ENCODE results near the gene MYH6.
"Not testable (repeated sequence)": the region's sequence is repeated elsewhere in the genome, so short reads cannot be mapped to it uniquely, and the experiment has no call there.

MYH6 gene

DNA sequence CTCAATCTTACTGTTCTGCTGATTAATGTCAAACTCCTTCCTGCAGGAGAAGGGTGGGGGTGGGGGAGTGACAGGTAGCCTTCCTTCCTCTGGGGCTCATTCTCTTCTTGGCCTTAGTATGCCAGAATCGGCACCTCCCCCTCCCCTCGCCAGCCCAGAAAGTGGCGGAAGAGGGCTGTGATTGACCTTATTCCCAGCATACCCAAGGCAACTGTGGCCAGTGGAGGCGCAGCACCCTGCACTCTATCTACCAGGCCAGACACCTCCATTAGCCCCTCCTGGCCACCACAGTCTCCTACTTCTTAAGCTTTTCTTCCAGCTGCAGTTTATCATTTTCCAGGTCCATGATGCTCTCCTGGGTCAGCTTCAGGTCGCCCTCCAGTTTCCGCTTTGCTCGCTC is 15.5 kb downstream of the MYH6 start:
- no peak for DNase-seq (ENCODE audit: low read depth)

- DNase-seq (ENCODE audit: low read depth): not testable (repeated sequence)
These were observed 18.2 kb downstream of the MYH6 start for GRCh38 chr14:23389871-23390270.

DNA sequence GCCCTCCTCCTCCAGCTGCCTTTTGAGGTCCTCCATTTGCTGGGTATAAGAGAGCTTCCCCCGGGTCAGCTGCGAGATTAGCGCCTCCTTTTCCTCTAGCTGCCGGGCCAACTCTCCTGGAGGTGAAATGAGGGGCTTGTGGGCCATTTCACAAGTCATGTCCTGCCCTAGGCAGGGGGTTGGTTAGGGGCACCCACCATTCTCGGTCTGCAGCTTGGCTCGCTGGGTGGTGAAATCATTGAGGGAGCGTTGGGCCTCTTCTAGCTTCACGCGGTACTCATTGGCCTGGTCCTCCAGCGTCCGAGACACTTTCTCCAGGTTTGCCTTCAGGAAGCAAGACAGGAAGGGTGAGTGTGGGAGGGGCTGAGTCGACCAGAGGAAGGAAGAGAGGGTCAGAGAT is 18.7 kb downstream of the MYH6 start:
- no peak for DNase-seq (ENCODE audit: low read depth)

- no peak for DNase-seq (ENCODE audit: low read depth)
These were observed 19.1 kb downstream of the MYH6 start for GRCh38 chr14:23388996-23389395.

DNA sequence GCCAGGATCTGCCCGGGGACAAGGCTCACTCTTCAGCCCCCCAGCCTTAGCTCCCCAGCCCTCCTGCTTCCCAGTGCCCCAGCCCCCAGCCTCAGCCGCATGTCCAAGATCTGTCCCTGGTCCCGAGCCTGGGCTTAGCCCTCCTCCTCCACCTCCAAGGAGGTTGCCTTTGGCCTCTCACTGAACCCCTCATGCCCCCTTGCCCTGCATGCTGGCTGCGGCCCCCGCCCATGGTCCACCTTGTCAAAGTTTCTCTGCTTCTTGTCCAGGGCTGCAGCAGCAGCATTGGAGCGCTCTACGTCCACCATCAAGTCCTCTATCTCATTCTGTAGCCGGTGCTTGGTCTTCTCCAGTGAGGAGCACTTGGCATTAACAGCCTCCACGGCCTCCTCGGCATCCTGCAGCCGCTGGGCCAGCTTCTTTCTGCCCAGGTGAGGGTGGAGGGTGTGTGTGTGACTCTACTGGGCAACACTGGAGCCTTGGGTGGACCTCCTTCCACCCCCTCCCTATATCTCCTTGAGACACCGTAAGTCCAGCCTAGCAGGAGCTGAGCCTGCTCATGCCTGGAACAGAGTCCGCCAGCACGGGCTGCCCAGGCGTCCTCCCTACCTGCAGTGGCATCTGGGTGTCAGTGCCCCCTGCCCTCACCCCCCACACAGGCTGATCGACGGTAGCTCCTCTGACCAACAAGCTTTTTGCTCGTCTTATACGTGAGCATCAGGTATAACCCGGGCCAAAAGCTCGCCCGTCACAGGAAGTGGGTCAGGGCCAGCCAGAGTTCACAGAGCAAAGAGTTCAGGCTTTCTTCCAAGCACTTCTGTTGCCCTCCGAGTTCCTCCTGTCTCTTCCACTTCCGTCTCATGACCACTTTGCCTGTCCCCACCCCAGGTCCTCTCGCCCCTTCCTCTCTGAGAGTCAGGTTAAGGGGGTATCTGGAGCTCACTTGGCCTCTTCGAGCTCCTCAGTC is 19.9 kb downstream of the MYH6 start:
- no peak for DNase-seq (ENCODE audit: low read depth)

DNA sequence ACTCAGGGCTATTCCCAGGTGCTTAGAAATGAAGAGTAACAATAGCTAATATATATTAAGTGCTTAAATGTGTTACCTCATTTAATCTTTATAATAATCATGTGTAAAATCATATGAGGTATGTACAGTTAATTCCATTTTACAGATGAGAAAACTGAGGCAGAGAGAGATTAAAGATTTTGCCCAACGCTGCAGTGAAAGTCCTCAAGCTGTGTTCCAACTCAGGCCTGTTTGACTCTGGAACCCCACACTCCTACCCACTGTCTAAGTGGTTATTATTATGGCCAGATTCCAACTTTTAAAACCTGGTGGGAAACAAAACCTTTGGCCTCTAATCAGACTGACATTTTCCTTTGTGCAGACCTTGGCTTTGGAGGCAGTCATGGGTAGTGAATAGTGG is 21.1 kb downstream of the MYH6 start:
- DNase-seq (ENCODE audit: low read depth): no peak

DNA sequence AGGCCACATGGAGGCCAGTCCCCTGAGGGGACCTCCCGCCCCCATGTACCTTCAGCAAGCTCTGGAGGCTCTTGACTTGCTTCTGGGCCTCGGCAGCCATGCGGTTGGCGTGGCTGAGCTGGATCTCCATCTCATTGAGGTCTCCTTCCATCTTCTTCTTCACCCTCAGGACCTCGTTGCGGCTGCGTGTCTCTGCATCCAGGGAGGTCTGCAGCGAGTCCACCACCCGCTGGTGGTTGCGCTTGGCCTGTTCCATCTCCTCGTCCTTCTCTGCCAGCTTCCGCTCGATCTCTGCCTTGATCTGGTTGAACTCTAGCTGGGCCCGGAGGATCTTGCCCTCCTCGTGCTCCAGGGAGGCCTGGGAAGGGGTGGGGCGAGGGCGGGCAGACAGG is 21.8 kb downstream of the MYH6 start:
- DNase-seq (ENCODE audit: low read depth): not testable (repeated sequence)

DNA sequence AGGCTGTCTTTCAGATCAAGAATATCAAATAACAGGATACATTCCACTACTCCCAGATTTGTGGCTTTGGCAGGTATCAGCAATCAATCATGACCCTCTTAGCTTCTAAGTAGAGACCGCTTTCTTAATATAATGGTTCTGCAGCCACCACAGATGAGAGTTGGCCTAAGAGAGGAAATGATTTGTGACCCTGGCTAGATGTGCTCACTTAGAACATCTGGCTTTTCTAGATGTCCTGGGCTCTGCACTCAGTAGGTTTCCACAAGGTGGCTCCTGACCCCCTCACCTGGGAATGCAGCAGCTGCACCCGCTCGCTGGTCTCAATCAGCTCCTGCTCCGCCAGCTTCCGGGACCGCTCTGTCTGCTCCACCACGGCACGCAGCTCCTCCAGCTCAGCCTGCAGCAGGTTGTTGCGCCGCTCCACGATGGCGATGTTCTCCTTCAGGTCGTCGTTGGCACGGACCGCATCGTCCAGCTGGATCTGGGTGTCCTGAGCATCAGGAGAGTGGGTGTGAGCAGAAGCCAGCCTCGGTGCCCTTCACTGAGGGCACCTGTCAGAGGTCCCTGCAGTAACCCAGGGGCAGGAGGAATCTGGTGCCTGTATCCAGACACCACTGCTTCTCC is 22.3 kb downstream of the MYH6 start:
- no peak for DNase-seq (ENCODE audit: low read depth)

DNA sequence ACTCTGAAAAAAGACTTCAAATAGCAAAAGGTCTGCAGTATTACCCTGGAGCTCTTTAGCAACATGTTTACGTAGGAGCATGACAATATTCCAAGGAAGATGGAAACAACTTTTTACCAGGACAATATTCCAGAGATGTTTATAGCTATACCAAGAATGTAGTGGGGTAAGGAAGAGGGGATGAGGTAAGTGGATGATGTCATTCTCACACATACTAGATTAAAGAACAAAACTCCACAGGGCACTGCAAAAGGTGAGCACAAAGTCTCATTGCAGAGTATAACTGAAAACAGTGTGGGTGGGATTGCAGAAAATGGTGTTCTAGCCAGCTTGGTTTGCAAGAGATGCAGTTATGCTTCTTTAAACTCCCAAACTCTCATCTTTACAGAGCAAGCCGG is 22.8 kb downstream of the MYH6 start:
- no peak for DNase-seq (ENCODE audit: low read depth)

DNA sequence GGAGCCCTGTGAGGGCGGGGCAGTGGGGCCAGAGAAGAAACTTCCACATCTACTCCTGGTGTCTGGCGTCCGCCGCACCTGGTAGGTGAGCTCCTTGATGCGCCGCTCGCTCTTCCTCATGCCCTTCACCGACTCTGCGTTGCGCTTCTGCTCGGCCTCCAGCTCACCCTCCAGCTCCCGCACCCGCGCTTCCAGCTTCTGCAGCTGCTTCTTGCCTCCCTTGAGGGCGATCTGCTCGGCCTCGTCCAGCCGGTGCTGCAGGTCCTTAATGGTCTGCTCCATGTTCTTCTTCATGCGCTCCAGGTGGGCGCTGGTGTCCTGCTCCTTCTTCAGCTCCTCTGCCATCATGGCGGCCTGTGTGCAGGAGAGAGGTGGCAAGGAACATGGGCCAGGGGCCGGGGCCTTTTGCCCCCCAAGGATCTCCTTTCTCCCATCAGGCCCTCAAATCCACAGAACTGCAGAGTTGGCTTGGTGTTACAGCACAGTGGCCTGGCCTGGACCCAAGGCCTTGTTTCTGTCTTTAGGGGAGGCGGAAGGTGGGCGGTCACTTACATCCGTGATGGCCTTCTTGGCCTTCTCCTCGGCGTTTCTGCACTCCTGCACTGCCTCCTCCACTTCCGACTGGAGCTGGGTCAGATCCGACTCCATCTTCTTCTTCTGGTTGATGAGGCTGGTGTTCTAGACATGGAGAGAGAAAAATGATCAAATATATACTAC is 23.6 kb downstream of the MYH6 start:
- no peak for DNase-seq (ENCODE audit: low read depth)

DNA sequence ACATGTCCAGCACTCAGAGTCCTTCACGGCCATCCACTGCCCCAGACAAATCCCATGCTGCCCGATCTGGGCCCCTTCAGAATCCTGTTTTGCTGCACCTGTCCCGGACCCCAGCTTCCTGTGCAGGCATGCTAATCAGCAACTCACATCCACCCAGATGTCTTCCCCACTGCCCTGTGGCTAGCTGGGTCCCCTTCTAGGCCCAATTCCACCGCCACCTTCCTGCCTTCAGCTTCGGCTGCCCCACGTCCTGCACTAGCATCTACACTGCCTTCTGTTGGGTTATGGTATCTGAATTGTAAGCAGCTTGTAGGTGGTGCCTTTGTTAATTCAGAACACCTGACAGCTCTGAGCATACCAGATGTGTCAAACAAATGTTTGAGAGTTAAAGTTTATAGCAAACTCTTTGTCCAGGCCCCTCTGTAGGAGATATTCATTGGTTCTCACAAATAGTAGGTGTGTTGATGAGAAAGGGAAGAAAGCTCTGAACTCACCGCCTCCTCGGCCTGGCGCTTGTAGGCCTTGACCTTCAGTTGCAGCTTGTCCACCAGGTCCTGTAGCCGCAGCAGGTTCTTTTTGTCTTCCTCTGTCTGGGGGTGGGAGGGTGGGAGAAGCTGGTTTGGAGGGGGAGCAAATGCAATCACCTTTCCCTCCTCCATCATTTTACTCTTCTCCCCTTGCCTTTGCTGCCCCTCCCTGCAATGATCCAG is 25.2 kb downstream of the MYH6 start:
- DNase-seq (ENCODE audit: low read depth): no peak

DNA sequence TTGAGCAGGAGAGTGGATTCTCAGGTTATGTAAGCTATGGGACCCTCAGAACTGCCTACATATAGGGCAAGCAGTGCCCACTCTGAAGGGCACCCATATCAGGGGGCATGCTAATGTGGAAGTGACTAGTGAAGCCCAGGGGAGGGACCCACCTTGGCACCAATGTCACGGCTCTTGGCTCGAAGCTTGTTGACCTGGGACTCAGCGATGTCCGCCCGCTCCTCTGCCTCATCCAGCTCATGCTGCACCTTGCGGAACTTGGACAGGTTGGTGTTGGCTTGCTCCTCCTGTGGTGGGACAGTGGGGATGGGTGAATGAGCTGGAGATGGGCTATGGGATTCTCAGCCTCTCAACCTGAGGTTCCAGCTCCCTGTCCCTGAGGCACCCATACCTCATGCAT is 25.8 kb downstream of the MYH6 start:
- DNase-seq (ENCODE audit: low read depth): no peak

GRCh38 chr14:23381871-23382270 is 26.2 kb downstream of the MYH6 start:
- DNase-seq (ENCODE audit: low read depth): no peak

DNA sequence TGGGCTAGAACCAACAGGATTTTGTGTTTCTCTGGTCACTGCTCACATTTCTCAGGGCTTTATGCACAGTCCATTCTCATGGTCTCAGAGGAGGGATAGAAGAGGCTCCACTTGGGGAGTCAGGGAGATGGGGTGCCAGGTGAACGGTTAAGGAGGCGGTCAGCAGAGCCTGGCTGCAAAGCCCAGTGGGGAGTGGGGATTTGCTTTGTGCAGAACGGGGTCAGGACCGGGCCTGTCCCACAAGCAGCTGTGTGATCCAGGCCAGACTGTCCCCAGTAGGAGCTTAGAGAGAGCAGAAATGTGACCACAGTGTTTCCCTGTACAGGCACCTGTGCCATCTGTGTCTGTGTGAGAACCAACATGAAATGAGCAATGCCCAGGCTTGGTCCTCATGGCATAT is 27.1 kb downstream of the MYH6 start:
- no peak for DNase-seq (ENCODE audit: low read depth)

GRCh38 chr14:23380197-23380914 is 27.7 kb downstream of the MYH6 start:
- DNase-seq (ENCODE audit: low read depth): no peak

DNA sequence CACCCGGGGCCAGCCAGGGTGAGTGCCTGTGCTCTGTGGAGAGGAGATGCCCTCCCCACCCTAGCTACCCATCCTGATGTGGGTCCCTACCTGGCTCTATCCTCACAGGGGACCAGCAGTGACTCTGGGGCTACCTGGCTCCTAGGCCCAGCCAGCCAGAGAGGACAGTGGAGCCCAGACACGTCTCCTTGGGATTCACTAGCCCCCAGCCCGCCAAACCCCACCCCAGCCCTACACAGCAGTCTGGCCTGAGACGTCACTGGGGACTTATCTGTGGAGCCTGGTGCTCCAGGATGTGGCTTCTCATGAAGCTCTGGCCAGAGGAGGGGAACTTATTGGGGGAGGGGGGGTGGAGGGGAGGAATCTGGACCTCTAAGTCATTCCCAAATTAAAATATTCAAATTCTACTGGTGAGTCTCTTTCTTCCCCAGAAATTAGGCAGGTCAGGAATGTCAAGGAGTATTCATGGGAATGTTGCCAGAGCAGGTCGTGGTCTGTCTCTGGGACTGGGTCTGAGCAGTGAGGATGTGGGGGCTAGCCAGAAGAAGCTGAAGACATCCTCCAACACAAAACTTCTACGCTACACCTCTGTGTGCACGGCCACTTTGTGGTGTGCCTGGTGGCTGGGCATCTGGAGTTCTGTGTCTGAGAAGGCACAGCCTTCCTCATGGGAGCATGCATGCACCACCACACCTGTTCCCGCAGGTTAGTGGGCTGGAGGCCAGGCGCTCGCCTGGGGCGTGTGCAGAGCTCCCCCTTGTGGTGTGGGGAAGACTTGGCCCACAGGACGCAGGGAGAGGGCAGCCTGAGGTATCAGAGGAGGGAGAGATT is 28.5 kb downstream of the MYH6 start:
- no peak for DNase-seq (ENCODE audit: low read depth)

DNA sequence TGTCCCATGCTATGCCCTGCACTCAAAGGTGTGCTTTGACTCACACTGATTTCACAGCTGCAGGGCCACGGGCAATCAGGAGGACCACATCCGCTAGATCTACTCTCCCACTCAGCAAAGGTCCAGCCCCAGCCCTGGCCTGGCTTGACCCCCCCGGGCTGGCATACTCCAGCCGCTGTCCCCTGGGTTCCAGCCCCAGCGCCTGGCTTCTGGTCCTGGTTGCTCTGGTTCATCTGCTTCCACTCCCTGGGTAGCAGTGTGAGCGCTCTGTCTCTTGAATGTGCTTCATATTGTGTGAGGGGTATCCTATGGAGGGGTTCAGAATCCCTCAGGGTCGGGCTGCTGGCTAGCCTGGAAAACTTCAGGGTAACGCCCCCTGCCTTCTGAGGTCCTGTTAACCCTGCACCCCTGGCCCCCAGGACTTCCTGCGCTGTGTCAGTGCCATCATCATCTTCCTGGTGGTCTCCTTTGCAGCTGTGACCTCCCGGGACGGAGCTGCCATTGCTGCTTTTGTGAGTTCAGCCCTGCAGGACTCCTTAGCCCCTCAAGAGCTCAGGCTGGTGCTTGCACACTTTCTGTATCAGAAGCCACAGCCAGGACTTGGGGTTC is 29.4 kb downstream of the MYH6 start:
- DNase-seq (ENCODE audit: low read depth): no peak

- DNase-seq (ENCODE audit: low read depth): no peak
These were observed 30.2 kb downstream of the MYH6 start for GRCh38 chr14:23377573-23378563.

- DNase-seq (ENCODE audit: low read depth): no peak
These were observed 30.9 kb downstream of the MYH6 start for GRCh38 chr14:23377198-23377550.

All from HS-5 (cell line).